HG02642 (cell line): ENCODE results near the gene KPNB1.

ENCODE experiments used
- ATAC-seq: cut with Tn5 transposase; IDR thresholded peaks from one replicate; pipeline ENCODE4 v1.9.1; 2021; ENCODE audit warnings: mild to moderate bottlenecking; ENCODE audit not compliant: unreplicated experiment, poor library complexity

The KPNB1 gene

GRCh38 chr17:47724705-47725104, 75.0 kb downstream of the KPNB1 start:
- no peak for ATAC-seq

- no peak for ATAC-seq
Observed at GRCh38 chr17:47725446-47726111, 75.9 kb downstream of the KPNB1 start.

- ATAC-seq: no peak
Observed at GRCh38 chr17:47726796-47727703, 77.3 kb downstream of the KPNB1 start.

- ATAC-seq: no peak
Observed at GRCh38 chr17:47727704-47728036, 78.0 kb downstream of the KPNB1 start.

- no peak for ATAC-seq
Observed at GRCh38 chr17:47728214-47728877, 78.6 kb downstream of the KPNB1 start.

GRCh38 chr17:47729476-47729875, 79.8 kb downstream of the KPNB1 start:
- no peak for ATAC-seq

GRCh38 chr17:47730681-47731080, 81.0 kb downstream of the KPNB1 start:
- no peak for ATAC-seq

GRCh38 chr17:47731396-47731795, 81.7 kb downstream of the KPNB1 start:
- ATAC-seq: no peak

- ATAC-seq: no peak
Observed at GRCh38 chr17:47732399-47733046, 82.8 kb downstream of the KPNB1 start.

GRCh38 chr17:47733047-47733673, 83.4 kb downstream of the KPNB1 start, which contains the start of gene TBX21:
Gene TBX21, plus strand, starts transcription at chr17:47733236. Its CDS starts 219 bp downstream, at chr17:47733455.
- ATAC-seq: peak; percentile 66

GRCh38 chr17:47733674-47734410, 84.1 kb downstream of the KPNB1 start:
- ATAC-seq: peak; percentile 28

GRCh38 chr17:47735139-47735464, 85.4 kb downstream of the KPNB1 start:
- ATAC-seq: no peak
